MM.1S (cell line): ENCODE measurements around the gene SEC61B.

ENCODE experiments used
- DNase-seq: peaks from one replicate; pipeline ENCODE4 v3.0.0-alpha.2; 2015
- H2AFZ ChIP-seq: fragments of 300-600 bp; sonication (generic); 2 replicates; pipeline ENCODE4 v1.6.0; 2016; ENCODE audit warnings: antibody characterized with exemption, low read length
- H3F3A ChIP-seq: fragments of 300-600 bp; sonication (generic); 2 replicates; pipeline ENCODE4 v1.6.1; 2016; ENCODE audit warnings: mild to moderate bottlenecking, antibody characterized with exemption, low read length, moderate library complexity, mixed read lengths; ENCODE audit not compliant: insufficient read depth
- H3K27ac ChIP-seq: fragments of 300-600 bp; sonication (generic); 2 replicates; pipeline ENCODE4 v1.5.1; 2016; ENCODE audit warnings: mild to moderate bottlenecking, low read length
- H3K27me3 ChIP-seq: fragments of 300-600 bp; sonication (generic); replicated peaks from 2 replicates; pipeline ENCODE4 v1.6.0; 2016; ENCODE audit warnings: low read length; ENCODE audit not compliant: insufficient read depth
- H3K36me3 ChIP-seq: fragments of 300-600 bp; sonication (generic); replicated peaks from 2 replicates; pipeline ENCODE4 v1.6.1; 2016; ENCODE audit warnings: mild to moderate bottlenecking, low read length, mixed read lengths; ENCODE audit not compliant: insufficient read depth
- H3K4me1 ChIP-seq: fragments of 300-600 bp; sonication (generic); 2 replicates; pipeline ENCODE4 v1.6.1; 2016; ENCODE audit warnings: low read length, mixed read lengths
- H3K4me2 ChIP-seq: fragments of 300-600 bp; sonication (generic); 2 replicates; pipeline ENCODE4 v1.6.0; 2016; ENCODE audit warnings: low read depth, low read length
- H3K4me3 ChIP-seq: fragments of 300-600 bp; sonication (generic); 2 replicates; pipeline ENCODE4 v1.5.1; 2016; ENCODE audit warnings: low read length, mixed read lengths
- H3K79me2 ChIP-seq: fragments of 300-600 bp; sonication (generic); 2 replicates; pipeline ENCODE4 v1.6.1; 2016; ENCODE audit warnings: mixed run types, low read length, mixed read lengths
- H3K9ac ChIP-seq: fragments of 300-600 bp; sonication (generic); 2 replicates; pipeline ENCODE4 v1.6.1; 2016; ENCODE audit warnings: low read length, mixed read lengths
- H3K9me2 ChIP-seq: fragments of 300-600 bp; sonication (generic); replicated peaks from 2 replicates; pipeline ENCODE4 v1.6.1; 2016; ENCODE audit warnings: mild to moderate bottlenecking, low read length, mixed read lengths; ENCODE audit not compliant: insufficient read depth
- H3K9me3 ChIP-seq: fragments of 300-600 bp; sonication (generic); replicated peaks from 2 replicates; pipeline ENCODE4 v1.6.1; 2016; ENCODE audit warnings: mild to moderate bottlenecking, low read length, mixed read lengths; ENCODE audit not compliant: insufficient read depth
- H4K20me1 ChIP-seq: fragments of 300-600 bp; sonication (generic); 2 replicates; pipeline ENCODE4 v1.6.1; 2016; ENCODE audit warnings: mild to moderate bottlenecking, low read length, moderate library complexity, mixed read lengths; ENCODE audit not compliant: insufficient read depth
- CTCF ChIP-seq: fragments of 300-600 bp; sonication (generic); IDR thresholded peaks from 2 replicates; pipeline ENCODE4 v1.5.1; 2016; ENCODE audit warnings: antibody characterized with exemption, low read length, mixed read lengths
- EZH2 ChIP-seq: fragments of 300-600 bp; sonication (generic); optimal IDR thresholded peaks from 2 replicates; pipeline ENCODE3; 2017; ENCODE audit warnings: low read depth, mild to moderate bottlenecking, antibody characterized with exemption, low read length, mixed read lengths
- EZH2phosphoT487 ChIP-seq: fragments of 300-600 bp; sonication (generic); IDR thresholded peaks from 2 replicates; pipeline ENCODE4 v1.6.1; 2018; ENCODE audit warnings: antibody characterized with exemption, low read length

Gene SEC61B

GRCh38 chr9:99269416-99269815, 47.3 kb downstream of the SEC61B start:
- no peak overlapping the region for H3K4me3 ChIP-seq
- 0 out of 2 replicates have a peak, but pooled peaks cover 5% of the 10 kb centered on the region for H3F3A ChIP-seq
- H3K9me2 ChIP-seq: no peaks in the 10 kb centered on the region
- DNase-seq: no peak
- H3K4me1 ChIP-seq: peaks cover 13% of the 10 kb centered on the region
- no peaks in the 10 kb centered on the region for H3K27me3 ChIP-seq
- no peaks in the 10 kb centered on the region for H3K36me3 ChIP-seq
- no peak overlapping the region for H3K9ac ChIP-seq
- no peaks in the 10 kb centered on the region for H3K79me2 ChIP-seq
- no peak overlapping the region for H3K4me2 ChIP-seq
- H3K27ac ChIP-seq: no peak overlapping the region
- no peak overlapping the region for H2AFZ ChIP-seq
- H4K20me1 ChIP-seq: no peaks in the 10 kb centered on the region
- TF ChIP-seq EZH2phosphoT487: no peak
- TF ChIP-seq CTCF: no peak
- TF ChIP-seq EZH2: no peak
- no peaks in the 10 kb centered on the region for H3K9me3 ChIP-seq

GRCh38 chr9:99270491-99270890, 48.4 kb downstream of the SEC61B start:
- Histone ChIP-seq H2AFZ (no peak overlapping the region), H3K27me3 (no peaks in the 10 kb centered on the region), H3K9me3 (no peaks in the 10 kb centered on the region), H3K9ac (no peak overlapping the region), H3K9me2 (no peaks in the 10 kb centered on the region), H3K79me2 (no peaks in the 10 kb centered on the region), H3F3A (0 out of 2 replicates have a peak, but pooled peaks cover 5% of the 10 kb centered on the region), H4K20me1 (no peaks in the 10 kb centered on the region), H3K36me3 (no peaks in the 10 kb centered on the region), H3K27ac (no peak overlapping the region), H3K4me2 (no peak overlapping the region), H3K4me1 (peaks cover 13% of the 10 kb centered on the region), H3K4me3 (no peak overlapping the region)
- TF ChIP-seq EZH2 (no peak), CTCF (no peak), EZH2phosphoT487 (no peak)
- DNase-seq: no peak

- no peaks in the 10 kb centered on the region for H4K20me1 ChIP-seq
- no peaks in the 10 kb centered on the region for H3K9me2 ChIP-seq
- H3F3A ChIP-seq: no peaks in the 10 kb centered on the region
- H3K4me3 ChIP-seq: no peak overlapping the region
- TF ChIP-seq EZH2 (no peak), CTCF (no peak), EZH2phosphoT487 (no peak)
- no peak overlapping the region for H3K9ac ChIP-seq
- no peaks in the 10 kb centered on the region for H3K79me2 ChIP-seq
- no peak overlapping the region for H3K27ac ChIP-seq
- H3K4me1 ChIP-seq: no peaks in the 10 kb centered on the region
- no peak overlapping the region for H3K4me2 ChIP-seq
- no peak for DNase-seq
- no peak overlapping the region for H2AFZ ChIP-seq
- no peaks in the 10 kb centered on the region for H3K27me3 ChIP-seq
- no peaks in the 10 kb centered on the region for H3K9me3 ChIP-seq
- no peaks in the 10 kb centered on the region for H3K36me3 ChIP-seq
Observed at GRCh38 chr9:99272836-99273235, 50.8 kb downstream of the SEC61B start.
